Measurements from ENCODE around the gene ASPM. TPM values are rescaled to one million over a fixed set of nuclear protein-coding genes. Genes with fewer than 3 reads are reported as not detected.

The ASPM gene
- total RNA-seq, 2 experiments from 2014 or later: 47.8 to 49.5 TPM

Other genes with a start within 250 kb of the ASPM start
- gene CFHR2, start 202.9 kb downstream of the ASPM start, total RNA-seq: not detected
- not detected for gene CFHR5, start 169.1 kb downstream of the ASPM start, total RNA-seq
- not detected for gene F13B, start 79.4 kb downstream of the ASPM start, total RNA-seq
- 1 to 10 TPM; 5.0 to 5.1 TPM for gene ZBTB41, start 54.6 kb upstream of the ASPM start, total RNA-seq
- under 1 TPM; 0.05 to 0.09 TPM for gene CRB1, start 121.6 kb upstream of the ASPM start, total RNA-seq